SK-N-SH (cell line): ENCODE results near the gene DDX53. TPM values are rescaled to one million over a fixed set of nuclear protein-coding genes. Genes with fewer than 3 reads are reported as not detected.

Source experiments
- CTCF ChIA-PET: fragments of 300-600, 350-600 bp; formaldehyde crosslinking; extraction: SDS; loops from one replicate; lab custom pipeline; 2021; lab: Yijun Ruan, JAX
- POLR2A ChIA-PET: fragments of 350-600 bp; sonication (Branson Sonifier 250); formaldehyde crosslinking; extraction: SDS; loops from one replicate; lab custom pipeline; 2020; ENCODE audit warnings: antibody characterized with exemption, inconsistent platforms; lab: Yijun Ruan, JAX
- DNase-seq: peaks from one replicate; pipeline ENCODE4 v3.0.0; 2012
- H2AFZ ChIP-seq: fragments of 200-600 bp; sonication (generic); 2 replicates; pipeline ENCODE4 v1.8.1; 2016; ENCODE audit warnings: antibody characterized with exemption, mild to moderate bottlenecking, low read depth
- H3F3A ChIP-seq: fragments of 200-600 bp; sonication (generic); replicated peaks from 2 replicates; pipeline ENCODE3; 2016; ENCODE audit warnings: antibody characterized with exemption, mild to moderate bottlenecking; ENCODE audit not compliant: insufficient read depth
- H3K27ac ChIP-seq, 2 experiments: fragments of 200-500 bp in 1 of 2; fragments of 200-600 bp in 1 of 2; sonication (Bioruptor generic) in 1 of 2; sonication (generic), shearing (Covaris generic) in 1 of 2; 2 replicates each; pipeline versions ENCODE4 v1.5.1 to v1.6.1; 2014 to 2016; ENCODE audit warnings: low read depth in 2 of 2, inconsistent platforms in 1 of 2, low read length in 1 of 2, mild to moderate bottlenecking in 1 of 2, mixed read lengths in 1 of 2
- H3K27me3 ChIP-seq: fragments of 200-600 bp; sonication (generic), shearing (Covaris generic); 2 replicates; pipeline ENCODE4 v1.6.1; 2016; ENCODE audit warnings: mixed run types; ENCODE audit not compliant: insufficient read depth
- H3K36me3 ChIP-seq, 2 experiments: fragments of 200-500 bp in 1 of 2; fragments of 200-600 bp in 1 of 2; sonication (Bioruptor generic) in 1 of 2; sonication (generic) in 1 of 2; replicated peaks in 1 of 2; 2 replicates each; pipeline versions ENCODE3 to v1.5.1; 2014 to 2016; ENCODE audit warnings: low read length in 1 of 2, mild to moderate bottlenecking in 1 of 2; ENCODE audit not compliant: insufficient read depth in 2 of 2, control insufficient read depth in 1 of 2
- H3K4me1 ChIP-seq, 2 experiments: fragments of 200-500 bp in 1 of 2; fragments of 200-600 bp in 1 of 2; sonication (Bioruptor generic) in 1 of 2; sonication (generic), shearing (Covaris generic) in 1 of 2; 2 replicates each; pipeline versions ENCODE4 v1.5.1 to v1.6.1; 2014 to 2016; ENCODE audit warnings: low read depth in 1 of 2, low read length in 1 of 2, mixed run types in 1 of 2; ENCODE audit not compliant: insufficient read depth in 2 of 2, control insufficient read depth in 1 of 2
- H3K4me2 ChIP-seq: fragments of 200-600 bp; sonication (generic), shearing (Covaris generic); 2 replicates; pipeline ENCODE4 v1.6.1; 2017; ENCODE audit warnings: mixed run types
- H3K4me3 ChIP-seq, 2 experiments: fragments of 200-500 bp in 1 of 2; fragments of 200-600 bp in 1 of 2; sonication (Bioruptor generic) in 1 of 2; sonication (generic), shearing (Covaris generic) in 1 of 2; 2 replicates each; pipeline versions ENCODE4 v1.5.1 to v1.8.1; 2014 to 2016; ENCODE audit warnings: low read depth in 2 of 2, inconsistent platforms in 1 of 2, low read length in 1 of 2, mild to moderate bottlenecking in 1 of 2, mixed read lengths in 1 of 2, moderate library complexity in 1 of 2
- H3K79me2 ChIP-seq: fragments of 200-600 bp; sonication (generic); 2 replicates; pipeline ENCODE4 v1.8.1; 2017; ENCODE audit warnings: mild to moderate bottlenecking; ENCODE audit not compliant: insufficient read depth
- H3K9ac ChIP-seq: fragments of 200-600 bp; sonication (generic); 2 replicates; pipeline ENCODE4 v1.6.1; 2017; ENCODE audit warnings: mixed run types
- H3K9me2 ChIP-seq: fragments of 200-600 bp; sonication (generic); 2 replicates; pipeline ENCODE4 v1.6.1; 2017; ENCODE audit warnings: mixed run types
- H3K9me3 ChIP-seq: fragments of 200-600 bp; sonication (generic); 2 replicates; pipeline ENCODE4 v1.6.1; 2017; ENCODE audit warnings: mixed run types, mild to moderate bottlenecking, moderate library complexity
- H4K20me1 ChIP-seq: fragments of 200-600 bp; sonication (generic); 2 replicates; pipeline ENCODE4 v1.6.1; 2017; ENCODE audit warnings: mild to moderate bottlenecking, mixed run types; ENCODE audit not compliant: insufficient read depth
- CHD2 ChIP-seq: fragments of 150-350 bp; IDR thresholded peaks from 2 replicates; pipeline ENCODE4 v1.6.1; 2018; ENCODE audit warnings: low read length; ENCODE audit not compliant: partially characterized antibody
- ELF1 ChIP-seq: IDR thresholded peaks from 2 replicates; pipeline ENCODE4 v1.4.0; 2012
- FOSL2 ChIP-seq: IDR thresholded peaks from 2 replicates; pipeline ENCODE4 v1.4.0; 2012; ENCODE audit warnings: low read depth, mild to moderate bottlenecking, moderate library complexity, borderline replicate concordance
- FOXM1 ChIP-seq: IDR thresholded peaks from 2 replicates; pipeline ENCODE4 v1.4.0; 2012; ENCODE audit warnings: low read depth, mild to moderate bottlenecking
- GATA2 ChIP-seq: sonication (generic); formaldehyde crosslinking; IDR thresholded peaks from 2 replicates; pipeline ENCODE4 v1.5.0; 2020; ENCODE audit warnings: mild to moderate bottlenecking, missing genetic modification reagents
- IRF3 ChIP-seq: fragments of 150-350 bp; IDR thresholded peaks from 2 replicates; pipeline ENCODE4 v1.6.1; 2016; ENCODE audit warnings: mild to moderate bottlenecking, low read depth, low read length
- MAX ChIP-seq: IDR thresholded peaks from 2 replicates; pipeline ENCODE4 v1.4.0; 2012; ENCODE audit warnings: low read depth
- NFIC ChIP-seq: IDR thresholded peaks from 2 replicates; pipeline ENCODE4 v1.4.0; 2012; ENCODE audit warnings: borderline replicate concordance
- NRF1 ChIP-seq: IDR thresholded peaks from 2 replicates; pipeline ENCODE4 v1.6.1; 2012; ENCODE audit warnings: low read depth, mild to moderate bottlenecking, low read length
- PBX3 ChIP-seq: IDR thresholded peaks from 2 replicates; pipeline ENCODE4; 2012
- POLR2AphosphoS5 ChIP-seq: IDR thresholded peaks from 2 replicates; pipeline ENCODE4 v1.6.1; 2012; ENCODE audit warnings: low read depth, low read length
- RAD21 ChIP-seq: IDR thresholded peaks from 2 replicates; pipeline ENCODE4 v1.6.1; 2012; ENCODE audit warnings: mild to moderate bottlenecking, low read length
- RCOR1 ChIP-seq: fragments of 150-350 bp; IDR thresholded peaks from 2 replicates; pipeline ENCODE4 v1.6.1; 2017; ENCODE audit warnings: antibody characterized with exemption, low read length
- RFX5 ChIP-seq: IDR thresholded peaks from 2 replicates; pipeline ENCODE4 v1.6.1; 2012; ENCODE audit warnings: mild to moderate bottlenecking, improper control_type of control experiment, low read length
- RXRA ChIP-seq: IDR thresholded peaks from 2 replicates; pipeline ENCODE4 v1.4.0; 2012; ENCODE audit warnings: low read depth, mild to moderate bottlenecking, borderline replicate concordance
- SMC3 ChIP-seq: IDR thresholded peaks from 2 replicates; pipeline ENCODE4 v1.6.1; 2012; ENCODE audit warnings: low read depth, low read length, improper control_type of control experiment
- TEAD4 ChIP-seq: IDR thresholded peaks from 2 replicates; pipeline ENCODE4 v1.4.0; 2012; ENCODE audit warnings: mild to moderate bottlenecking, borderline replicate concordance; ENCODE audit not compliant: insufficient read depth
- USF1 ChIP-seq: IDR thresholded peaks from 2 replicates; pipeline ENCODE4 v1.4.0; 2012; ENCODE audit warnings: low read depth, borderline replicate concordance
- USF2 ChIP-seq: fragments of 150-350 bp; IDR thresholded peaks from 2 replicates; pipeline ENCODE4 v1.6.1; 2017; ENCODE audit warnings: antibody characterized with exemption, low read length, low read depth, borderline replicate concordance
- ZBTB33 ChIP-seq: IDR thresholded peaks from 2 replicates; pipeline ENCODE4 v1.4.0; 2012; ENCODE audit warnings: low read depth, borderline replicate concordance
- WGBS: methylation state at CpG from one replicate; pipeline ENCODE4 v1.1.6; 2017; ENCODE audit warnings: low lambda C conversion rate; 5-methylcytosine and 5-hydroxymethylcytosine counted together
- polyA plus RNA-seq, 3 experiments: library from polyadenylated mRNA; depleted of rRNA; stranded (reverse); fragments of >200 nt; gene quantifications; 2 replicates each; pipeline ENCODE4 v1.2.3, GENCODE V29; 2012

The DDX53 gene
- polyA plus RNA-seq, 1 of the 3 experiments (the other 2 are of a cell fraction): 0.18 TPM

GRCh38 chrX:22985958-22986357, 13.8 kb upstream of the DDX53 start:
- Histone ChIP-seq H3K4me2 (no peak overlapping the region), H3F3A (no peaks in the 10 kb centered on the region), H3K27me3 (peaks cover 7% of the 10 kb centered on the region; the same call in 1 of the 2 replicates), H2AFZ (no peak overlapping the region), H3K36me3 (no peaks in the 10 kb centered on the region), H3K4me1 (no peaks in the 10 kb centered on the region), H3K27ac (no peak overlapping the region), H3K9ac (no peak overlapping the region), H4K20me1 (no peaks in the 10 kb centered on the region), H3K9me3 (no peaks in the 10 kb centered on the region), H3K4me3 (no peak overlapping the region), H3K9me2 (no peaks in the 10 kb centered on the region), H3K79me2 (no peaks in the 10 kb centered on the region)
- TF ChIP-seq RAD21: no peak
- TF ChIP-seq RCOR1: no peak
- TF ChIP-seq NRF1: no peak
- no peak for TF ChIP-seq FOSL2
- TF ChIP-seq ZBTB33: no peak
- no peak for TF ChIP-seq RFX5
- no peak for TF ChIP-seq SMC3
- no peak for TF ChIP-seq RXRA
- no peak for TF ChIP-seq USF2
- TF ChIP-seq ELF1: no peak
- TF ChIP-seq IRF3: no peak
- no peak for TF ChIP-seq NFIC
- 48% methylated on average over 2 of the region's 2 CpGs for WGBS
- ChIA-PET CTCF (no interaction called here), POLR2A (no interaction called here)
- DNase-seq: no peak

- H3K9ac ChIP-seq: no peak overlapping the region
- H2AFZ ChIP-seq: no peak overlapping the region
- H3K36me3 ChIP-seq: no peaks in the 10 kb centered on the region
- H3K79me2 ChIP-seq: no peaks in the 10 kb centered on the region
- no peaks in the 10 kb centered on the region for H3K4me1 ChIP-seq
- CTCF ChIA-PET: no interaction called here
- H3K27me3 ChIP-seq: peaks cover 7% of the 10 kb centered on the region; the same call in 1 of the 2 replicates
- no peak for DNase-seq
- TF ChIP-seq RXRA (no peak), NRF1 (no peak), FOXM1 (no peak), GATA2 (no peak), CHD2 (no peak), NFIC (no peak), USF1 (no peak), TEAD4 (no peak), ELF1 (no peak), MAX (no peak), POLR2AphosphoS5 (no peak), PBX3 (no peak)
- no peaks in the 10 kb centered on the region for H3K9me3 ChIP-seq
- 16% methylated on average over 1 of the region's 1 CpG for WGBS
- no peaks in the 10 kb centered on the region for H3F3A ChIP-seq
- no peak overlapping the region for H3K4me3 ChIP-seq
- no peak overlapping the region for H3K4me2 ChIP-seq
- H3K27ac ChIP-seq: no peak overlapping the region
- POLR2A ChIA-PET: no interaction called here
- H3K9me2 ChIP-seq: no peaks in the 10 kb centered on the region
- no peaks in the 10 kb centered on the region for H4K20me1 ChIP-seq
Observed at GRCh38 chrX:22987452-22987851, 12.3 kb upstream of the DDX53 start.
